KG1 (cell line): ENCODE measurements around the gene ATP8A2.

Experiments
- DNase-seq: peaks from one replicate; lab custom pipeline; 2025; lab: John Stamatoyannopoulos, UW

The ATP8A2 gene

DNA sequence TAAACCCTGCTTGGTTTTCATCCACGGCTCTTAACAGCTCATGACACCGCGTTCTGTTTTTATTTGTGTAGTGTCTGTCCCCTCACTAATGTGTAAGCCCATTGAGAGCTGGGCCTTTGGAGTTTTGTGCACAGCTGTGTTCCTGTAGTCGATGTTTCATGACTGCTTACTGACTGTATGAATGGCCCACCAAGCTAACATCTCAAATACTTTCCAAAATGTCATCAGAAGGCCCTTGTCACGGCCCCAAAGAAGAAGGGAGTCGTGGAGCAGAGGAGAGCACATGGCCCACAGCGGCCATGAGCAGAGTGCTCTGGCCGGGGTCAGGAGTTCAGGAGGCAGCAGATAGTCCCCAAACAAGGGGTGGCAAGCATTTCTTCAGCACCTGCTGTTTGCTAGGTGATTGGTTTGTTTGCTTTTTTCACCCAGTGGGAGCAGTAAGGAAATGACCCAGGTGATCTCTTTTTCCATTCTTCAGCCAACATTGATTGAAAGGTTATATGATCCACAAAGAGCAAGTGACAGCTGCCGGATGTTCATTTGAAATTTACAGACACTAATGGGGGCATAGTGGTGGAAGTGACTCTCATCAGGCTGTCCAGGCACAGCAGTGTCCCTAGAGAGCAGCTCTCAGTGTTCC lies 315.2 kb downstream of the ATP8A2 start:
- no peak for DNase-seq

GRCh38 chr13:25687471-25688225 lies 315.9 kb downstream of the ATP8A2 start:
- DNase-seq, result no peak

- no peak for DNase-seq
Observed at GRCh38 chr13:25688536-25688935, 316.8 kb downstream of the ATP8A2 start.

- no peak for DNase-seq
Observed at GRCh38 chr13:25689539-25689938, 317.8 kb downstream of the ATP8A2 start.

- DNase-seq, result no peak
Observed at GRCh38 chr13:25690582-25690981, 318.8 kb downstream of the ATP8A2 start.

GRCh38 chr13:25691654-25692053 lies 319.9 kb downstream of the ATP8A2 start:
- DNase-seq, result no peak

- no peak for DNase-seq
Observed at GRCh38 chr13:25692099-25692498, 320.3 kb downstream of the ATP8A2 start.

DNA sequence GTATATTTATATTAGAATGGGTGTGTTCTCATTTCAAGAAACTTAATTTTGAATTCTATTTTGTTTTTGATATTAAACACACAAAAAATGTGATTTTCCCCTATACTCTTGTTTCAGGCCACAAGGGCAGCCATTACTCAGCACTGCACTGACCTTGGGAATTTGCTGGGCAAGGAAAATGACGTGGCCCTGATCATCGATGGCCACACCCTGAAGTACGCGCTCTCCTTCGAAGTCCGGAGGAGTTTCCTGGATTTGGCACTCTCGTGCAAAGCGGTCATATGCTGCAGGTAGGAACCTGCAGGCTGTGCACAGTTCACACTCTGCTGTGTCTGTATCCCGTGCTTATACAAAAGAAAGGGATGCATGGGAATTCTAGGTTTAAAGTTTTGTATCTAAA lies 327.3 kb downstream of the ATP8A2 start:
- DNase-seq, result no peak

- no peak for DNase-seq
Observed at GRCh38 chr13:25699600-25699999, 327.8 kb downstream of the ATP8A2 start.

- no peak for DNase-seq
Observed at GRCh38 chr13:25701304-25701703, 329.5 kb downstream of the ATP8A2 start.

DNA sequence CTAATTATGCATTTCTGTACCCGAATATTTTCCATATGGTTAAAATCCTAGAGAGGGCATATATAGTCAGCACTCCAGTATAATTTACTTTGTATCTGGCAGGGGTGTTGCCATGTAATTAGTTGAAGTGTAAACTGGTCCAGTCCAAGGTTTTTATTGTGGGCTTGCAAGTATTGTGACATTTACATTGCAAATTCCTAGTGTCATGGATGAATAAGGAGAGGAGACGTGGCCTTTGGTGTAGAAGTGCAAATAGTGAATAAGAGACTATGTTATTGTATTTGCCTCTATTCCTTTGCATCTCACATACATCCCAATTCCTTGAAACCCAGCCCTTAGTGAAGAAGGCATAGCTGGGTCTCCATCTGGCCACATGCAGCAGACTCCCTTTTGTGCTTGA lies 330.6 kb downstream of the ATP8A2 start:
- DNase-seq, result no peak

GRCh38 chr13:25707726-25708125 lies 336.0 kb downstream of the ATP8A2 start:
- DNase-seq, result no peak

DNA sequence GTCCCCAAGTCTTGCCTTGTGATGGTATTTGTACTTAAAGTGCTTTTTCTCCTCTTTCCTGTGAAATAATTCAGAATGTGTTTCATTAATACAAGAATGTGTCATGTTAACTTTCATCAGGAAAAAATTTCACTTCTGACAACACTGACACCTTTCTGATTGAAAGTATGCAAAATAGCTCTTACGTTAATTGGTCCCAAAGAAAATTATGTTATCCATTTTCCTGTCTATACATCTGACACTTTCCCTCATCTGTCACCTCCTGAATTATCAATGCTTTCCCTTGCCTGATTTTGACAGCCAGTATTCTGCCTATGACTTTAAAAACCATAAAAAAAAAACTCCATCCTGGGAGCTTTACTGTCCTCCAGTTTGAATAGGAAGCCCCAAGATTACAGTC lies 336.5 kb downstream of the ATP8A2 start:
- no peak for DNase-seq

- no peak for DNase-seq
Observed at GRCh38 chr13:25709088-25709487, 337.3 kb downstream of the ATP8A2 start.

DNA sequence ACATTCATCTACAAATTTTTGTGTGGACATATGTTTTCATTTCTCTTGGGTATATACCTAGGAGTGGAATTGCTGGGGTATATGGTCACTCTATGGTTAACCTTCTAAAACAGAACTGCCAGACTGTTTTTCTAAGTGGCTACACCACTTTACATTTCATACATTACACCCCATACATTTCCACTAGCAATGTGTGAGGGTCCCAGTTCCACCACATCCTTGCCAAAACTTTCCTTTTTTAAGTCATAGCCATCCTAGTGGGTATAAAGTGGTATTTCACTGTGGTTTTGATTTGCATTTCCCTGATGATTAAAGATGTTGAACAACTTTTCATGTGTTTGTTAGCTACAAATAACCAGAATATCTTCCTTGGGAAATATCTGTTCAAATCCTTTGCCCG lies 344.0 kb downstream of the ATP8A2 start:
- no peak for DNase-seq

GRCh38 chr13:25717666-25718197 lies 346.0 kb downstream of the ATP8A2 start:
- no peak for DNase-seq

- DNase-seq, result no peak
Observed at GRCh38 chr13:25719666-25720065, 347.9 kb downstream of the ATP8A2 start.

DNA sequence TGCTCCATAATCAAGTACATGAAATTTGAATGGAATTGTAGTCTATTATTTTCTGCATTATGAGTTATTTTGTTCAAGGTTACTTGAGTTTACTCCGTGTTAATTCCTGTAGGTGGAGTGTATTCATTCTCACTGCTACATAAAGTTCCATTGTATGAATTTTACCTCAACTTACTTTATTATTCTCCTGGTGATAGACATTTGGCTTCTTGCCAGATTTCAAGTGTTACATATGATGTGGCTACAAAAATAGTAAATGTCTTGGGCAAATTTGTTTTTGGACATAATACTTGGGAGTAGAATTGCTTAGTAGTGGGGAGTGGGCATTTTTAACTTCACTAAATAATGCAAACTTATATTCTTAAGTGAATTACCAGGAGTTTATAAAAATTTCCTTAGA lies 351.1 kb downstream of the ATP8A2 start:
- no peak for DNase-seq

GRCh38 chr13:25725104-25725503 lies 353.3 kb downstream of the ATP8A2 start:
- DNase-seq, result no peak

- no peak for DNase-seq
Observed at GRCh38 chr13:25727250-25727649, 355.5 kb downstream of the ATP8A2 start.

DNA sequence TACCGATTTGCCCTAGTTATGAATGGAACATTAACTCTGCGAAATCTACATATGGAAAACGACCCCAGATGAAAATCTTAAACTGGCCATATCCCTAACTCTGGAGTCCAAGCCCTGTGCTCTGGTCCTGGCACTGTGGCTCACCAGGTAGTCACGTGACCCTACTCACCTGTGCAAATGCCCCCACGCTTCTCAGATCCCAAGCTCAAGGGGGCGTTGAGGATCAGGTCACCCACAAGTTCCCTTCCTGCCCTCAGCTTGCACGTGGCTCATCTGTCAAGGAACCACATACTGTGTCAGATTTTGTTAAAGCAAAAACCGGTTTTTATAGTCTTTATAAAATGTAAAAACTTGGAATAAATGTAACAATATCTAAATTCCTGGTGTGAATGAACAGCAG lies 356.0 kb downstream of the ATP8A2 start:
- no peak for DNase-seq

- DNase-seq, result no peak
Observed at GRCh38 chr13:25729201-25729600, 357.4 kb downstream of the ATP8A2 start.

- no peak for DNase-seq
Observed at GRCh38 chr13:25731037-25731436, 359.3 kb downstream of the ATP8A2 start.

DNA sequence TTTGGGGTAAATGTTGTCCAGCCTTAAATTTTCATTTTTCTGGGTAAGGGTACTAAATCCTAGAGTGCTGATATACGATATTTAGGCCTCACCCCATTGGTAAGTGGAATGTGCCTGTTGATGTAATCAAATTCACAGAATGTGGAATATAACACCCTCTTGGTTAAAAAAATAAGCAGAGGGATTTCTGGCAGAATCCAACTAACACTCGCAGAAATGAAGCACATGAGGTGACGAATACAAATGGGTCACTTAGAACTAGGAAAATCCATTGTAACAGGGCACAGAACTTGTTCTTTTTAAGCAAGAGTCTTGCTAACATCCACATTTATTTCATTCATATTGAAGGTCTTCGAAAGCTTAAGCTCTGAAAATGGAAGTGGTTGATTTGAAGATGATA lies 359.8 kb downstream of the ATP8A2 start:
- no peak for DNase-seq
